Fibroblast of lung (primary cell): ENCODE data around the gene TUT1. TPM values are rescaled to one million over a fixed set of nuclear protein-coding genes. Genes with fewer than 3 reads are reported as not detected.

Source experiments
- DNase-seq, 2 donors: peaks; one replicate each; pipeline versions ENCODE4 v3.0.0 to v3.0.0-alpha.2; 2010; ENCODE audit warnings: low read depth in 2 of 2
- H2AFZ ChIP-seq: 2 replicates; pipeline ENCODE4 v1.5.1; 2012; ENCODE audit warnings: low read length, control low read depth, inconsistent platforms
- H3K27ac ChIP-seq: 2 replicates; pipeline ENCODE4 v1.5.1; 2011; ENCODE audit warnings: low read length, control low read depth; ENCODE audit not compliant: insufficient read depth
- H3K27me3 ChIP-seq: 2 replicates; pipeline ENCODE4 v1.5.1; 2011; ENCODE audit warnings: mild to moderate bottlenecking, low read length; ENCODE audit not compliant: control insufficient read depth, insufficient read depth
- H3K36me3 ChIP-seq: 2 replicates; pipeline ENCODE4 v1.5.1; 2011; ENCODE audit warnings: low read length; ENCODE audit not compliant: control insufficient read depth, insufficient read depth
- H3K4me1 ChIP-seq: 2 replicates; pipeline ENCODE4 v1.5.1; 2011; ENCODE audit warnings: low read length; ENCODE audit not compliant: control insufficient read depth, insufficient read depth; ENCODE audit errors: extremely low read depth
- H3K4me2 ChIP-seq: 2 replicates; pipeline ENCODE4 v1.5.1; 2011; ENCODE audit warnings: low read length, control low read depth; ENCODE audit not compliant: insufficient read depth; ENCODE audit errors: extremely low read depth
- H3K4me3 ChIP-seq, 4 experiments: fragments of 200-600 bp in 1 of 4; sonication (generic) in 1 of 4; replicated peaks in 1 of 4; 2 replicates each; pipeline ENCODE4 v1.5.1; 2011 to 2016; ENCODE audit warnings: low read length in 4 of 4, low read depth in 3 of 4, mild to moderate bottlenecking in 3 of 4, control low read depth in 2 of 4, inconsistent platforms in 1 of 4, mixed read lengths in 1 of 4; ENCODE audit not compliant: insufficient read depth in 1 of 4; ENCODE audit errors: control extremely low read depth in 1 of 4
- H3K79me2 ChIP-seq: 2 replicates; pipeline ENCODE4 v1.5.1; 2012; ENCODE audit warnings: mild to moderate bottlenecking, low read length, inconsistent platforms; ENCODE audit not compliant: control insufficient read depth, insufficient read depth
- H3K9ac ChIP-seq: 2 replicates; pipeline ENCODE4 v1.5.1; 2011; ENCODE audit warnings: mild to moderate bottlenecking, low read length, control low read depth; ENCODE audit not compliant: insufficient read depth
- H3K9me3 ChIP-seq: 2 replicates; pipeline ENCODE4 v1.5.1; 2012; ENCODE audit warnings: low read depth, low read length; ENCODE audit not compliant: control insufficient read depth, insufficient read depth
- H4K20me1 ChIP-seq: 2 replicates; pipeline ENCODE4 v1.5.1; 2011; ENCODE audit warnings: low read length; ENCODE audit not compliant: control insufficient read depth, insufficient read depth; ENCODE audit errors: extremely low read depth
- CTCF ChIP-seq, 2 donors: IDR thresholded peaks in 1 of 2; conservative IDR thresholded peaks in 1 of 2; 1 replicate in 1 of 2; 2 replicates in 1 of 2; pipeline ENCODE4 v1.5.1; 2011 to 2012; ENCODE audit warnings: low read length in 2 of 2, control low read depth in 1 of 2, inconsistent platforms in 1 of 2, low read depth in 1 of 2, mild to moderate bottlenecking in 1 of 2
- EZH2 ChIP-seq: IDR thresholded peaks from 2 replicates; pipeline ENCODE4 v1.5.1; 2012; ENCODE audit warnings: low read length, control low read depth, mild to moderate bottlenecking; ENCODE audit errors: missing control alignments
- polyA plus RNA-seq, 2 donors: library from polyadenylated mRNA; depleted of rRNA in 1 of 2; stranded (reverse) in 1 of 2; unstranded in 1 of 2; fragments of >200 nt; gene quantifications; 2 replicates each; pipeline ENCODE4 v1.2.1, GENCODE V29; 2011 to 2012; ENCODE audit warnings: missing spikeins in 1 of 2
- total RNA-seq: library from RNA; depleted of rRNA; stranded (reverse); fragments of >200 nt; gene quantifications from 2 replicates; pipeline ENCODE4 v1.2.1, GENCODE V29; 2014

The TUT1 gene
- total and polyA plus RNA-seq, 2 donors (not counting 1 experiment from before 2014, with no cell fraction given), result 5.5 to 7.8 TPM

DNA sequence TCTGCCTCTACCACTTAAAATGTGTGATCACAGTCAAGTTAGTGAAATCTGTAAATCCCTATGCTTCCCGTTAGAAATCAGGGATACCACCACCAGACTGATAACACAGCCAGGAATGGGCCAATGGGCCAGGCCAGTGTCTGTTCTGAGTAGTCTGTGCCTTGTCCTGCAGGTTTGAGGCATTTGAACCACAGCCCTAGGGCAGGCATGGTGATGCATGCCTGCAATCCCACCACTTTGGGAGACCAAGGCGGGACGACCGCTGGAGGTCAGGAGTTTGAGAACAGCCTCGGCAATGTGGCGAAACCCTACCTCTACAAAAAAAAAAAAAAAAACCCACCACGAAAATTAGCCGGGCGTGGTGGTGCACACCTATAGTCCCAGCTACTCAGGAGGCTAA is 32.7 kb downstream of the TUT1 start:
- Histone ChIP-seq H3K79me2 (peaks cover 31% of the 10 kb centered on the region), H3K4me1 (peaks cover 45% of the 10 kb centered on the region), H2AFZ (no peak overlapping the region), H3K27me3 (no peaks in the 10 kb centered on the region), H3K9me3 (no peaks in the 10 kb centered on the region), H3K27ac (no peak overlapping the region), H3K4me2 (no peak overlapping the region), H3K9ac (no peak overlapping the region), H3K4me3 (no peak overlapping the region), H4K20me1 (no peaks in the 10 kb centered on the region), H3K36me3 (peaks cover 12% of the 10 kb centered on the region)
- no peak for DNase-seq
- TF ChIP-seq CTCF (conservative IDR thresholded peaks at IDR 0.05 in 1 of 2, IDR thresholded peaks at IDR 0.05 in 1 of 2; ENCODE audit: low read depth in 1 of 2, low read length in 2 of 2) (no peak), EZH2 (no peak)

DNA sequence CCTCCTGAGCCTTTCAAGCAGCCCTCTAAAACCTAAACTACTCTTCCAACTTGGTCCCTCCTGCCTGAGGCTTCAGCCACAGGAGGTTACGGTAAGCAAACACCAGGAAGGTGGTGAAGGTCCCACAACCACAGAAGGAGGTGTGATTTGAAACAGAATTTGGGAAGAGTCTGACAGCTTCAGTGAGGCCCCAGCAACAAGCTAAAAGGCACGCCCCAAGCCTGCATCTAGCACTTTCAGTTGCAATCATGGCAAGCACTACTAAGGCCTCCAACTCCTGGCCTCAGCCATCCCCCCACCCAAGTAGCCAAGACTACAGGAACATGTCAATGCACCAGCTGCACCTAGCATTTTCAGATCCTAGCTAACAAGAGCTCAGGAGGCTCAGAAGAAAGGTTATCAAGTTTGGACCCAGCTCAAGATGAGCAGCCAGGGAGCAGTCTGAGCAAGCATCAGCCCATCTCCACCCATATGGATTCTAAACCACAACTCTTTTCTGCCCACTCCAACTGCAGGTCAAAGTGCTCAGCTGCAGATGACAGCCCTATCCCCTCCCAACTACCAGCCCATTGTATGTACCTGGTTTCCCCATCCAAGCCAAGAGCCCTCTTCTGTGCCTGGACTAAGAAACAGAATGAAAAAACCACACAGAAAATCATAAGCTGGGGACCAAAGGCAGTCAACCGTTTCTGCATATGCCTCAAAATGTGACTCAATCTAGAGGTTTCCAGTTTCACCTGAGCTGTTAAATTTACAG is 34.3 kb downstream of the TUT1 start:
- DNase-seq, result no peak
- Histone ChIP-seq H3K9ac (no peak overlapping the region), H3K79me2 (peaks cover 23% of the 10 kb centered on the region), H2AFZ (no peak overlapping the region), H3K36me3 (peaks cover 10% of the 10 kb centered on the region), H3K27ac (peak overlapping the region; percentile 99), H3K4me1 (peaks cover 51% of the 10 kb centered on the region), H3K27me3 (no peaks in the 10 kb centered on the region), H4K20me1 (no peaks in the 10 kb centered on the region), H3K9me3 (no peaks in the 10 kb centered on the region), H3K4me2 (peak overlapping the region; percentile 37), H3K4me3 (no peak overlapping the region)
- TF ChIP-seq EZH2 (no peak), CTCF (conservative IDR thresholded peaks at IDR 0.05 in 1 of 2, IDR thresholded peaks at IDR 0.05 in 1 of 2; ENCODE audit: low read depth in 1 of 2, low read length in 2 of 2) (no peak)

DNA sequence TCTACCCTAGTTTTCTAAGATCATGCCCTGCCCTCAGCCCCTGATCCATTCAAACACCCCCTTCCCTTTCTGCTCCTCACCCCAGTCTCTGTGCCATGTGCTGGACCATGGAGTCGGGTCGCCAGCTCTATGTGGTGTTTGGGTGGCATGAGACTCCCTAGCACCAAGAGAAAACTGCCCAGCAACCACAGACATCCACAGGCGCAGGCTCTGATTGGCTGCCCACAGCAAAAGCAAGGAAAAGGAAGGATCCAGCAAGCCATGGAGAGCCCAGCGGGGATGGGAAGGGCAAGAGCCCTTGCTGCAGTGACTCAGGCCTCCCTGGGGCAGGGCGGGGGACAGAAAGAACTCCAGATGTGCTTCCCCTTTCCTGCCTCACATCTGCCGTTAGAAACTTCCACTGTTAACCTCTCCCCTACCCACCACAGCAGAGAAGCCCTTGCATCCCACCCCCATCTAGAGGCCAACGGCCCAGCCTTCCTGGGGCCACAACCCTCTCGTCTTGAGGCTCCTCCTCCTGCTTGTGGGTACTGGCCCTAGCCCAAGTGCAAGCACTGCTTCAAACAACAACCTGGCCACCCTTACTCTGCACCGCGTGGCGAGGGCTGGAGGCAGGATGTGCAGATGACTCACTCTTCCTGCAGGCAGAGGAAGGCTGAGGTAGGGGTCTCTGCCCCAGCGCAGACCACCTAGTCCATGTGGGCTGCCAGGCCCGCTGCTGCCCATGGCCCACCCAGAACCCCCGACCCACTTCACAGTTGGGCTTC is 35.0 kb downstream of the TUT1 start:
- Histone ChIP-seq H3K36me3 (peaks cover 10% of the 10 kb centered on the region), H3K9me3 (no peaks in the 10 kb centered on the region), H3K4me2 (peak overlapping the region; percentile 67), H3K9ac (peak overlapping the region; percentile 35), H3K4me1 (peaks cover 53% of the 10 kb centered on the region), H3K79me2 (peaks cover 25% of the 10 kb centered on the region), H3K27me3 (no peaks in the 10 kb centered on the region), H4K20me1 (no peaks in the 10 kb centered on the region), H2AFZ (no peak overlapping the region), H3K4me3 (peak overlapping the region in 2 of 4 experiments; percentile 33 to 34), H3K27ac (peak overlapping the region; percentile 99)
- TF ChIP-seq CTCF (conservative IDR thresholded peaks at IDR 0.05 in 1 of 2, IDR thresholded peaks at IDR 0.05 in 1 of 2; ENCODE audit: low read depth in 1 of 2, low read length in 2 of 2) (no peak), EZH2 (no peak)
- peak; percentile 92 to 98 for DNase-seq
